DMS153 treated with DMSO at 0.1 percent for 48 hours (cell line): ENCODE measurements around the gene ALLC.

Experiments used
- DNase-seq: peaks from one replicate; lab custom pipeline; 2025; ENCODE audit not compliant: unreplicated experiment; lab: John Stamatoyannopoulos, UW

Gene ALLC

DNA sequence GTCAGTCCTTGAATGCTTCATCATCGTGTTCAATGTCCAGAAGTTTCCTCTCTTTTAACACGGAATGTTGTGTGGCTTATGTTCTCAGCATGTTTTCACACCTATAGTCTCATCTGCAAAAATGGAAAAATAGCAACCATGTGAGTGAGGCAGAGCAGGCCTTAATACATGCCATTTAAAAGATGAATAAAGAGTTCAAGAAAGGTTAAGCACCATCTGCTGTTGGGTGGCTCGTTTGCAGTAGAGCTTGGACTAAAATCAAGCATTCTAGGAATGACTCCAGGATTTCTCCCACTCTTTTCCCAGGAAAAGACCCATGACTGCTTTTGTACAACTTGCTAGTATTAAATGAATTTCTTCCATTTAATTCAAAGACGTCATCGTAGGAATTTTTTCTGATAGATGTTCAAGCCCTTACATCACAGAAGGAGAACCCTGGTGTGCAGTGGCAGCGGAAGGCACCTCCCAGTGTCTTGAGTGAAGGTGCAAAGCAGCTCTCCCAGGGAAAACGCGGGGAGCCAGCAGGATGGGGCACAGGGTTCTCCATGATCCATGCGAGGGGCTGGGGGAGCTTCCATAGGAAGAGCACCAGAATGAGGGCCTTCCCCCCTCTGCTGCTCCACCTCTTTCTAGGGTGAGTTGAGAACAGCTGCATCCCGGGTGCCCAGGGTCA, 55.0 kb downstream of the ALLC start:
- DNase-seq: no peak

DNA sequence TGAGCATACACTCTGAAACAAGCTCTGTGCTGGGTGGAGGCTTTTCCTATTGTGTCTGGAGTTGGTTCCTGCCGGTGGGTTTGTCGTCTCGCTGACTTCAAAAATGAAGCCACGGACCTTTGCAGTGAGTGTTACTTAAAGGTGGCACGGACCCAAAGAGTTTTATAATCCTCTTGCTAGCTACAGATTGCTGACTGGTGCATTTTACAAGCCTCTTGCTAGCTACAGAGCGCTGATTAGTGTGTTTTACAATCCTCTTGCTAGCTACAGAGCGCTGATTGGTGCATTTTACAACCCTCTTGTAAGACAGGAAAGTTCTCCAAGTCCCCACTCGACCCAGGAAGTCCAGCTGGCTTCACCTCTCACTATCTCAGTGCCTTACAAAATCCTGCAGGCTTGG, 60.7 kb downstream of the ALLC start:
- DNase-seq: no peak

DNA sequence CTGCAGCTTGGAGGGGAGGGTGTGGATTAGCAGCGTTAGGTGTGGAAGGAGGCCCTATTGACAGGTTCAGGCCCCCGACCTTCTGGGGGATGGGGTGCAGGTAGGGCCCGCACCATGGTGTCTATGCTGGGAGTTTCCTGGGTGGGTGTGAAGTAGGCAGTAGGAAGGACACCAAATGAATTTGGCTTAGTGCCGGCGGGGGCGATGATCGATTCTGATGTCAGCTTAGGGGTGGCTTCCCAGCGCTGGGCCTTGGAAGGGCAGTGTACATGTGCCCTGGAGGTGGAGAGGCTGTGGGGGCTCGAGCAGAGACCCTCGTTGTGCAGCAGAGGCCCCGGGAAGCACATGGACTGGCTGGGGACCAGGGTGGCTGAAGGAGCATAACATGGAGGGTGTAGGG, 67.0 kb downstream of the ALLC start:
- DNase-seq: no peak

DNA sequence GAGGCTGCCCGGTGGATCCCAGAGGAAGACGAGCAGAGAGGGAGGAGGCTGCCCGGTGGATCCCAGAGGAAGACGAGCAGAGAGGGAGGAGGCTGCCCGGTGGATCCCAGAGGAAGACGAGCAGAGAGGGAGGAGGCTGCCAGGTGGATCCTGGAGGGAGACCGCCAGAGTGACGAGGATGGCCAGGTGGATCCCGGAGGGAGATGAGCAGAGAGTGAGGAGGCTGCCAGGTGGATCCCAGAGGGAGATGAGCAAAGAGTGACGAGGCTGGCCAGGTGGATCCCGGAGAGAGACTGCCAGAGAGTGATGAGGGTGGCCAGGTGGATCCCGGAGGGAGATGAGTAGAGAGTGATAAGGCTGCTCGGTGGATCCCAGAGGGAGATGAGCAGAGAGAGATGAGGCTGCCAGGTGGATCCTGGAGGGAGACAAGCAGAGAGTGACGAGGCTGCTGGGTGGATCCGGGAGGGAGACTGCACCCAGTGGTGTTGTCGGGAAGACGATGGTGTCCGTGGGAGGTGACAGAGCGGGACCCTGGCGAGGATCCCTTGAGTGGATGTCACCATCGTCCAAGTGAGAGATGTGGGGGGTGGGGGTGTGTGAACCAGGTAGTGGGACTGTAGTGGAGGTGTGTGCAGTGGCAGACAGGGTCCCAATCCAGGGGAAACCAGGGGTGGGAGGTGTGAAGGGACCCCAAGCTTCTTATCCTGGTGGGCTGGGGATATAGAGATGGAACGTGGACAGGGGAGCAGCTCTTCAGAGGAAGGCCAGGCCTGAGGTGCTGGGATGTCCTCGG, 67.7 kb downstream of the ALLC start:
- DNase-seq: no peak

- DNase-seq: no peak
Observed at GRCh38 chr2:3726511-3726910, 68.5 kb downstream of the ALLC start.

GRCh38 chr2:3727397-3728045, 69.5 kb downstream of the ALLC start:
- DNase-seq: no peak

DNA sequence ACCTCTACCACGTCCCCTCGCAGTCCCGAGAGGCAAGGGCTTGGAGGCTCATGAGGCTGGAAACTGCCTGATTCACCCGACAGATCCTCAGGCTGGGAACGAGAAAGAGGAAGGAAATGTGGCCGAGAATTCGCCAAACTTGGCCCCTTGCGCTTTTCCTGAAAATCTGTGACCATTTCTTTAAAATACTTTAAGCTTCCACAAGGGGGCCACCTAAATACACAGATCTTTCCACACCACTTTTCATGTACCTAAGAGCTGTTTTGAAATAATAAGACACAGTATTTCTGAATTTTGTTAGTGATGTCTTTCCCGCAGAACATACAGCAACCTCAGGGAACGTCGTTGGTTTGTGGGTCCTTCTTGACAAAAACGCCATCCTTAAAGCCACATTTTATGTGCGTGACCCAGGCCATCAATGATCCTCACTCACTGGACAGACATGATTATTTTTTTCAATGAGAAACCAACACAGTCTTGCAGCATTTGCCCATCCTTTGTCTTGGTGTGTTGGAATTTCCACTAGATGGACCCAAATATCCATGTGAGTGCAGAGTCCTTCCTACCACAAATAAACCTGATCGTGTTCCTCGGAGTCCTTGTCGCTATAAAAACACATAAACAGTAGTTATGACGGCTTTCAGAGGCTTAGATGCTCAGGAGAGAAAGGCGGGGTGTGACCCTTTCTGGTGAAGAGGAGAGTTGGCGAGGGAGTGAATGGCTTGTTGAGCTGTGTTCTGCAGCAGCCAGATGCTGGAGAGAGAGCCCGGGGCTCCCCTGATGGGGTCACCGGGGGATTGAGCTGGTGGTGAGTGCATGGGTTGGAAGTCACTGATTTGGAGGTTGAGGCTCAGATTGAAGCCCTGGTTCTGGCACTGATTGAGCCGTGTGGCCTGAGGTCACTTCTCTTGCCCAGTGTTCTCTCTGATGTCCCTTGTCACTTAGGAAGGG, 70.4 kb downstream of the ALLC start:
- peak; percentile 16 for DNase-seq

DNA sequence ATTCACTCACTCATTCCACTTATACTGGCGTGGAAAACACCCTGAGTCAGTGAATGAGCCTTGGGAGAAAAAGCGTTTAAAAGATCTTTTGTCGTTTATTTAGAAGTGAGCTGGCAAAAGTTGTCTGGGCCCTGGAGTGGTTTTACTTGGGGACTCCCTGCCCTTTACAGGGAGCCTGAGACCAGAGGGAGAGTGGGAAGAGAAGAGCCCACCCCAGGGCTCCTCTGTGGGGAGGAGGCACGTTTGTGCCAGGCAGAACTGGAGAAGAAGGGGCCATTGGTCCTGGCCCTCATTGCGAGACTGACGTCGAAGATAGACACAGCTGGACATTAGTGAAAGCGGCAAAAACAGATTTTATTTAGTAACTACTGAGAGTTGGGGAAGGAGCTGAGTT, 71.1 kb downstream of the ALLC start:
- no peak for DNase-seq

GRCh38 chr2:3729786-3730185, 71.8 kb downstream of the ALLC start:
- no peak for DNase-seq

DNA sequence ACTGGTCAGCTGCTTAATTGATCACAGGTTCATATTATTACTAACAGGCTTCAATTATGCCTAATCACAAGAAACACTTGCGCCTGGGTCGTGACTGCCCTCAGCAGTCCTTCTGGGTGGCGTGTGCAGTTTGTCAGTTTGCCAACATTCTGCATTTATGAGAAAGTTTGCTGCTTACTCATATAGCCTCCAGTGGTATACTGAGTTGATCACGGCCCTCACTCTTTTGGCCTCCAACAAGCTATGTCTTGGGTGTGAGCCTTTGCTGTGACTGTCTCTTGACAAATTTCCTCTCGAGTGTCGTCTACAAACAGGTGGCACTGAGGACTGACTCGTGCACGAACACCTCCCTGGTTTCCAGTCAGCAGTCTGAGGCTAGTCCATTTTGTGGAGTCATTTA, 72.6 kb downstream of the ALLC start:
- DNase-seq: no peak

DNA sequence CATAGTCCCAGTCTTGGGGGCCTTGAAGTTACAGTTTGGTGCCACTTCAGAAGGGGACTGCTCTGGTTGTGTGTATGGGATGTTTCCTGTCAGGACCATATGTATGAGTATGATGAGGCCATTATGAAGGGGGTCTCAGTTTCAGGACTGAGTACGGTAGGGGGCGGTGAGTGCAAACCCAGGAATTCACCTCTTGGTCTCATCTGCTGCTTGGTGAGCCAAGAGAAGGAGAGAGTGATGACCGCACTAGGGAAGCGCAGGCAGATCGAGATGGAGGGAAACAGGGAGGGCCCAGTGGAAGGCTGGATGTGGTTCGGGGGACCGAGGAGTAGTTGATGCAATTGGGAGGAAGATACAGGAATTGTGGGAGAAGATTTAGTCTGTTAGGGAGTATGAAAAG, 73.8 kb downstream of the ALLC start:
- no peak for DNase-seq

GRCh38 chr2:3736112-3736511, 78.1 kb downstream of the ALLC start:
- no peak for DNase-seq

DNA sequence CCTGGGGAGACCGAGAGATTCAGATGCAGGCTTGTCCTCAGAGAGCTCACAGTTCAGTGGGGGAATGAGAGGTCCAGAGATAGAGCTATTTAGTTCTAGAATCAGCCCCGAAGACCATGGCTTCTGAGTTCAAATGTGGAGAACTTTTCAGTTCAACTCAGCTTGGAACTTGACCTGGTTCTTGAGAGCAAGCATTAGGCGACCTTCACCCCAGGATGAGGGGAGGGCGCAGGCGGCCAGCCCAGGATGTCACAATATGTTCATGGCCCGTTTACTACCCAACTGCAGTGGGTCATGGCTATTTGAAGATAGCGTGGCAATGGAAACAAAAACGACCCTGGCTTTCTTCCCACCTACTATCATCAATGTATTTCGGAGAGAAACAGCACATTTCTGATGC, 79.1 kb downstream of the ALLC start:
- no peak for DNase-seq

GRCh38 chr2:3738454-3738853, 80.5 kb downstream of the ALLC start:
- no peak for DNase-seq

DNA sequence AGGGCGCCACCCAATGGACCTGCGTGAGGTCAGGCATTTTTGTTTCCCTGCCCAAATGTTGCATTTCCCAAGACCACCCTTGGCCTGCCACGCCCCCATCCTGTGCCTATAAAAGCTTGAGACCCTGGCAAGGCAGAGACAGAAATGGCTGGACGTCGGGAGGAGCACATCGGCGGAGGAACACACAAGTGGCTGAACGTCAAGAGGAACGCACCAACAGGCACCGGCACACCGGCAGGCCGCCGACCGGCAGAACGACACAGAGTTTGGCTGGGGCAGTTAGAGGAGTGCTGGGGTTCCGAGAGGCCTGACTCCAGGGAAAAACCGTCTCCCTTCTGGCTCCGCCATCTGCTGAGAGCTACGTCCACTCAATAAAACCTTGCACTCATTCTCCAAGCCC, 81.3 kb downstream of the ALLC start:
- DNase-seq: no peak

- no peak for DNase-seq
Observed at GRCh38 chr2:3741396-3741795, 83.4 kb downstream of the ALLC start.

DNA sequence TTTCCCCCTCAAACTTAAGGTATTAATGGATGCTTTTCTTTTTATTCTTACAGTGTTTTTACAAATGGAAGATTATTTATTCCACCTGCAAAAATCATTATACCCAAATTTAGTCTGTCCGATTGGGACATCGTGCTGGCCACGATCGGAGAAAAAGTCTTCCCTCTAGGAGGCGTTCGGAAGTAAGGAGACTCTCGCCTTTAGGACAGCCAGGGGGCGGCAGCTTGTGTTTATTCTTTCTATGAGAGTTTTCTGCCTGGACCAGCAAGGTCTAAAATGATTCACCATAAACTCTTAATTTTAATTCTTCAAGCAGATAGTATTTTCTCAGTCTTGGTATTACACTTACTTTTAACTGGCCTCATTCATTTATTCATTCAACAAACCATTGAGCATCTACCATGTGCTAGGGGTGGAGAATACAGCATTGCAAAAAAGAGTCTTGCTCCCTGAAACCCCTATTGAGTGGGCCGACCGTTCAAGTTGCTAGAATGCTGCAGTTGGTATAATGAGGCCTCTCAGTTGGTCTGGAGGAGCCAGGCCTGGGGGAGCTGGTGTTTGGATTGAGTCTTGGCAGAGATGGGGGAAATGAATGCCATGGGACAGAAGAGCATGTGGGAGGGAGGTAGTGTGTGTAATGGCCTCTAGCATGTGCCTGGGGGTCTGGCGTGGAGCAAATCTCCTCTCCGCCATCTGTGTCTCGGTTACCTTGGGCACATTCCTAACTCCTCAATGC, 84.0 kb downstream of the ALLC start:
- DNase-seq: no peak

- DNase-seq: no peak
Observed at GRCh38 chr2:3742743-3743508, 84.9 kb downstream of the ALLC start.

GRCh38 chr2:3743951-3744555, 86.1 kb downstream of the ALLC start:
- DNase-seq: no peak
